Measurements from ENCODE around the gene ZFAND4.

ZFAND4 gene

GRCh38 chr10:45647118-45647517 lies 25.5 kb downstream of the ZFAND4 start:
- TF ChIP-seq CEBPB (IDR thresholded peaks at IDR 0.05) (no peak), TCF12 (IDR thresholded peaks at IDR 0.05; ENCODE audit: low read depth) (no peak), NFIC (IDR thresholded peaks at IDR 0.05) (no peak), ZBTB7A (IDR thresholded peaks at IDR 0.05; ENCODE audit: low read depth) (no peak), EGR1 (IDR thresholded peaks at IDR 0.05) (no peak), TAF1 (IDR thresholded peaks at IDR 0.05; ENCODE audit: low read depth) (no peak), REST (IDR thresholded peaks at IDR 0.05; ENCODE audit: low read depth) (no peak), CREB1 (IDR thresholded peaks at IDR 0.05; ENCODE audit: low read depth) (no peak), YY1 (IDR thresholded peaks at IDR 0.05; ENCODE audit: low read depth) (no peak), MAX (IDR thresholded peaks at IDR 0.05) (no peak), RAD21 (IDR thresholded peaks at IDR 0.05; ENCODE audit: low read depth) (no peak), EP300 (IDR thresholded peaks at IDR 0.05; ENCODE audit: borderline replicate concordance) (no peak)

GRCh38 chr10:45646384-45647050 lies 26.1 kb downstream of the ZFAND4 start:
- TF ChIP-seq USF1 (IDR thresholded peaks at IDR 0.05) (no peak), CREB1 (IDR thresholded peaks at IDR 0.05; ENCODE audit: low read depth) (no peak), TCF12 (IDR thresholded peaks at IDR 0.05; ENCODE audit: low read depth) (no peak), MAX (IDR thresholded peaks at IDR 0.05) (no peak), CEBPB (IDR thresholded peaks at IDR 0.05) (no peak), ZBTB7A (IDR thresholded peaks at IDR 0.05; ENCODE audit: low read depth) (no peak), TAF1 (IDR thresholded peaks at IDR 0.05; ENCODE audit: low read depth) (no peak), EP300 (IDR thresholded peaks at IDR 0.05; ENCODE audit: borderline replicate concordance) (no peak), EGR1 (IDR thresholded peaks at IDR 0.05) (no peak), REST (IDR thresholded peaks at IDR 0.05; ENCODE audit: low read depth) (no peak), TEAD4 (IDR thresholded peaks at IDR 0.05) (no peak), FOXM1 (IDR thresholded peaks at IDR 0.05; ENCODE audit: borderline replicate concordance, low read depth) (no peak), RAD21 (IDR thresholded peaks at IDR 0.05; ENCODE audit: low read depth) (no peak), NFIC (IDR thresholded peaks at IDR 0.05) (no peak), YY1 (IDR thresholded peaks at IDR 0.05; ENCODE audit: low read depth) (no peak)

GRCh38 chr10:45644527-45644926 lies 28.0 kb downstream of the ZFAND4 start:
- TF ChIP-seq TCF12 (IDR thresholded peaks at IDR 0.05; ENCODE audit: low read depth): no peak
- TF ChIP-seq TEAD4 (IDR thresholded peaks at IDR 0.05): no peak
- TF ChIP-seq EP300 (IDR thresholded peaks at IDR 0.05; ENCODE audit: borderline replicate concordance): no peak

- TF ChIP-seq TCF12 (IDR thresholded peaks at IDR 0.05; ENCODE audit: low read depth) (no peak), NFIC (IDR thresholded peaks at IDR 0.05) (peak; percentile 39), ZBTB7A (IDR thresholded peaks at IDR 0.05; ENCODE audit: low read depth) (no peak)
Measured at GRCh38 chr10:45640941-45641340, 31.6 kb downstream of the ZFAND4 start.

- TF ChIP-seq EP300 (IDR thresholded peaks at IDR 0.05; ENCODE audit: borderline replicate concordance) (no peak), EGR1 (IDR thresholded peaks at IDR 0.05) (no peak), USF1 (IDR thresholded peaks at IDR 0.05) (no peak), REST (IDR thresholded peaks at IDR 0.05; ENCODE audit: low read depth) (no peak), CEBPB (IDR thresholded peaks at IDR 0.05) (no peak), CREB1 (IDR thresholded peaks at IDR 0.05; ENCODE audit: low read depth) (no peak), RAD21 (IDR thresholded peaks at IDR 0.05; ENCODE audit: low read depth) (no peak), NFIC (IDR thresholded peaks at IDR 0.05) (no peak), TEAD4 (IDR thresholded peaks at IDR 0.05) (no peak)
Measured at GRCh38 chr10:45640049-45640448, 32.5 kb downstream of the ZFAND4 start.

All from Ishikawa (cell line).